A549 (cell line): ENCODE data around the gene GRK1.

Experiments used
- CTCF ChIP-seq: fragments of >200 bp; sonication (Bioruptor Twin); formaldehyde crosslinking; IDR thresholded peaks from 3 replicates; pipeline ENCODE4 v1.5.1; 2016
- POLR2A ChIP-seq: IDR thresholded peaks from 2 replicates; pipeline ENCODE4 v1.6.1; 2012; ENCODE audit warnings: mild to moderate bottlenecking, low read length
- ZFP36 ChIP-seq: fragments of 450-650 bp; IDR thresholded peaks from 2 replicates; pipeline ENCODE4 v1.6.1; 2014; ENCODE audit warnings: borderline replicate concordance; ENCODE audit not compliant: partially characterized antibody

- TF ChIP-seq ZFP36 (no peak), POLR2A (no peak), CTCF (no peak)
Observed at GRCh38 chr13:113731192-113732175, 64.5 kb downstream of the GRK1 start.
